SU-DHL-6 (cell line): ENCODE data around the gene PIP4P1.

Experiments used
- H2AFZ ChIP-seq: fragments of 200-600 bp; sonication (generic); 2 replicates; pipeline ENCODE4 v1.6.1; 2014; ENCODE audit warnings: low read depth, mild to moderate bottlenecking, moderate library complexity, mixed read lengths, antibody characterized with exemption, low read length; ENCODE audit not compliant: severe bottlenecking
- H3F3A ChIP-seq: fragments of 200-600 bp; shearing (Covaris generic); 2 replicates; pipeline ENCODE4 v1.6.0; 2016; ENCODE audit warnings: antibody characterized with exemption, mild to moderate bottlenecking; ENCODE audit not compliant: insufficient read depth
- H3K27ac ChIP-seq: fragments of 200-600 bp; sonication (generic); 2 replicates; pipeline ENCODE4 v1.5.1; 2016; ENCODE audit warnings: low read depth, mild to moderate bottlenecking, low read length, moderate library complexity, mixed read lengths
- H3K27me3 ChIP-seq: fragments of 200-600 bp; sonication (generic), shearing (Covaris generic); 2 replicates; pipeline ENCODE4 v1.6.0; 2014; ENCODE audit warnings: mild to moderate bottlenecking, low read length
- H3K36me3 ChIP-seq: fragments of 200-600 bp; sonication (generic); 2 replicates; pipeline ENCODE4 v1.6.1; 2014; ENCODE audit warnings: mild to moderate bottlenecking, low read length, mixed read lengths
- H3K4me2 ChIP-seq: fragments of 300-600, 200-600 bp; shearing (Covaris generic), sonication (generic); 2 replicates; pipeline ENCODE4 v1.6.0; 2014; ENCODE audit warnings: low read length, low read depth, mild to moderate bottlenecking; ENCODE audit not compliant: poor library complexity, severe bottlenecking
- H3K4me3 ChIP-seq: fragments of 200-600 bp; sonication (generic); 2 replicates; pipeline ENCODE4 v1.5.1; 2014; ENCODE audit warnings: antibody characterized with exemption, low read length, mild to moderate bottlenecking, mixed read lengths; ENCODE audit not compliant: insufficient read depth, poor library complexity, severe bottlenecking
- H3K79me2 ChIP-seq: fragments of 200-600 bp; sonication (generic); 2 replicates; pipeline ENCODE4 v1.6.1; 2014; ENCODE audit warnings: mild to moderate bottlenecking, low read length, moderate library complexity; ENCODE audit not compliant: insufficient read depth
- H3K9ac ChIP-seq: fragments of 200-600 bp; sonication (generic); 2 replicates; pipeline ENCODE4 v1.7.0; 2014; ENCODE audit warnings: mild to moderate bottlenecking, low read length
- H3K9me2 ChIP-seq: fragments of 200-600 bp; sonication (generic); replicated peaks from 2 replicates; pipeline ENCODE4 v1.6.1; 2014; ENCODE audit warnings: low read length; ENCODE audit not compliant: insufficient read depth
- H3K9me3 ChIP-seq: fragments of 200-600 bp; sonication (generic); 2 replicates; pipeline ENCODE4 v1.6.1; 2014; ENCODE audit warnings: low read length, mixed read lengths; ENCODE audit not compliant: insufficient read depth
- H4K20me1 ChIP-seq: fragments of 200-600 bp; sonication (generic); 2 replicates; pipeline ENCODE4 v1.6.1; 2014; ENCODE audit warnings: low read depth, mild to moderate bottlenecking, antibody characterized with exemption, low read length, moderate library complexity, mixed read lengths
- EZH2phosphoT487 ChIP-seq: fragments of 200-600 bp; sonication (generic), shearing (Covaris generic); conservative IDR thresholded peaks from 2 replicates; pipeline ENCODE4 v1.6.1; 2018; ENCODE audit warnings: mild to moderate bottlenecking, antibody characterized with exemption, low read length, moderate library complexity, mixed read lengths
- TF ChIP-seq, protein P1 (sequence below): fragments of 200-600 bp; sonication (generic); IDR thresholded peaks from one replicate; pipeline ENCODE4 v1.5.1; 2017; ENCODE audit warnings: antibody characterized with exemption, mild to moderate bottlenecking, low read length, moderate library complexity; ENCODE audit not compliant: insufficient read depth, poor library complexity, severe bottlenecking

The PIP4P1 gene

GRCh38 chr14:20503898-20504297, 42.7 kb upstream of the PIP4P1 start:
- H2AFZ ChIP-seq, result no peak overlapping the region
- no peak overlapping the region for H3K27ac ChIP-seq
- no peak overlapping the region for H3K9ac ChIP-seq
- no peaks in the 10 kb centered on the region for H4K20me1 ChIP-seq
- no peak for TF ChIP-seq EZH2phosphoT487
- TF ChIP-seq, protein P1, sequence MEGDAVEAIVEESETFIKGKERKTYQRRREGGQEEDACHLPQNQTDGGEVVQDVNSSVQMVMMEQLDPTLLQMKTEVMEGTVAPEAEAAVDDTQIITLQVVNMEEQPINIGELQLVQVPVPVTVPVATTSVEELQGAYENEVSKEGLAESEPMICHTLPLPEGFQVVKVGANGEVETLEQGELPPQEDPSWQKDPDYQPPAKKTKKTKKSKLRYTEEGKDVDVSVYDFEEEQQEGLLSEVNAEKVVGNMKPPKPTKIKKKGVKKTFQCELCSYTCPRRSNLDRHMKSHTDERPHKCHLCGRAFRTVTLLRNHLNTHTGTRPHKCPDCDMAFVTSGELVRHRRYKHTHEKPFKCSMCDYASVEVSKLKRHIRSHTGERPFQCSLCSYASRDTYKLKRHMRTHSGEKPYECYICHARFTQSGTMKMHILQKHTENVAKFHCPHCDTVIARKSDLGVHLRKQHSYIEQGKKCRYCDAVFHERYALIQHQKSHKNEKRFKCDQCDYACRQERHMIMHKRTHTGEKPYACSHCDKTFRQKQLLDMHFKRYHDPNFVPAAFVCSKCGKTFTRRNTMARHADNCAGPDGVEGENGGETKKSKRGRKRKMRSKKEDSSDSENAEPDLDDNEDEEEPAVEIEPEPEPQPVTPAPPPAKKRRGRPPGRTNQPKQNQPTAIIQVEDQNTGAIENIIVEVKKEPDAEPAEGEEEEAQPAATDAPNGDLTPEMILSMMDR, result no peak
- no peaks in the 10 kb centered on the region for H3K9me2 ChIP-seq
- no peaks in the 10 kb centered on the region for H3K36me3 ChIP-seq
- H3F3A ChIP-seq, result no peaks in the 10 kb centered on the region
- H3K9me3 ChIP-seq, result no peaks in the 10 kb centered on the region
- H3K4me3 ChIP-seq, result no peak overlapping the region
- no peaks in the 10 kb centered on the region for H3K79me2 ChIP-seq
- H3K27me3 ChIP-seq, result no peaks in the 10 kb centered on the region
- H3K4me2 ChIP-seq, result no peak overlapping the region

GRCh38 chr14:20501346-20501745, 40.1 kb upstream of the PIP4P1 start:
- Histone ChIP-seq H2AFZ (no peak overlapping the region), H3K9me2 (no peaks in the 10 kb centered on the region), H3F3A (no peaks in the 10 kb centered on the region), H3K36me3 (no peaks in the 10 kb centered on the region), H3K4me3 (no peak overlapping the region), H3K9ac (no peak overlapping the region), H3K9me3 (no peaks in the 10 kb centered on the region), H3K4me2 (no peak overlapping the region), H4K20me1 (no peaks in the 10 kb centered on the region), H3K79me2 (no peaks in the 10 kb centered on the region), H3K27ac (no peak overlapping the region), H3K27me3 (no peaks in the 10 kb centered on the region)
- TF ChIP-seq EZH2phosphoT487, result no peak
- TF ChIP-seq, protein P1, result no peak

- H3K27ac ChIP-seq, result no peak overlapping the region
- H4K20me1 ChIP-seq, result no peaks in the 10 kb centered on the region
- H3K9me3 ChIP-seq, result no peaks in the 10 kb centered on the region
- H3F3A ChIP-seq, result no peaks in the 10 kb centered on the region
- H3K4me3 ChIP-seq, result no peak overlapping the region
- no peaks in the 10 kb centered on the region for H3K9me2 ChIP-seq
- no peaks in the 10 kb centered on the region; the same call in 1 of the 2 replicates for H3K27me3 ChIP-seq
- H3K36me3 ChIP-seq, result no peaks in the 10 kb centered on the region
- H2AFZ ChIP-seq, result no peak overlapping the region
- H3K4me2 ChIP-seq, result no peak overlapping the region
- no peaks in the 10 kb centered on the region for H3K79me2 ChIP-seq
- H3K9ac ChIP-seq, result no peak overlapping the region
- TF ChIP-seq, protein P1, result no peak
- TF ChIP-seq EZH2phosphoT487, result no peak
Measured at GRCh38 chr14:20499881-20500280, 38.6 kb upstream of the PIP4P1 start.
